HG03521 (cell line): ENCODE results near the gene EYA2.

Source experiments
- ATAC-seq: cut with Tn5 transposase; IDR thresholded peaks from one replicate; pipeline ENCODE4 v1.9.1; 2021; ENCODE audit warnings: mild to moderate bottlenecking, moderate library complexity; ENCODE audit not compliant: unreplicated experiment

EYA2 gene

GRCh38 chr20:47235853-47236638 lies 341.4 kb downstream of the EYA2 start:
- no peak for ATAC-seq

- no peak for ATAC-seq
Measured at GRCh38 chr20:47236639-47236900, 341.9 kb downstream of the EYA2 start.

DNA sequence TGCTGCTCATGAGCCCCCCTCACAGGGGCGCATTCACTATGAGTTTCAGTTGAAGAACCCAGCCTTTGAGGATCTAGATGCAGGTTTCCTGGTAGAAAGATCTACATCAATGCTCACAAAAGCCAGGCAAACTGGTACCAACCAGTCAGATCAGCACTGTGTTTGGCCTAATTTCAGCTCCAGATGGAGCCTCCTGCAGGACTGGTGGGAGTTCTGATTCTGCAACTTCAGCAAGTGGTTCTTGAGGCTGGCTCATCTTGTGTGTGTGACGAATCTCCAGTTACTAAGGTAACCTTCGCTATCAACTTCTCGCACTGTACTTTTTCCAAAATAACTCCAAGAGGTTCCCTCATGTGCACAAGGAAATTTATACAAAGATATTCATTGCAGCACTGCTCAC lies 343.1 kb downstream of the EYA2 start:
- no peak for ATAC-seq
